ENCODE measurements around the gene MTHFD2. TPM values are rescaled to one million over a fixed set of nuclear protein-coding genes. Genes with fewer than 3 reads are reported as not detected.
"Not testable (repeated sequence)": the region's sequence is repeated elsewhere in the genome, so short reads cannot be mapped to it uniquely, and the experiment has no call there.

The MTHFD2 gene
- polyA plus RNA-seq, 5 donors: 13.1 to 17.7 (median 15.9) TPM

DNA sequence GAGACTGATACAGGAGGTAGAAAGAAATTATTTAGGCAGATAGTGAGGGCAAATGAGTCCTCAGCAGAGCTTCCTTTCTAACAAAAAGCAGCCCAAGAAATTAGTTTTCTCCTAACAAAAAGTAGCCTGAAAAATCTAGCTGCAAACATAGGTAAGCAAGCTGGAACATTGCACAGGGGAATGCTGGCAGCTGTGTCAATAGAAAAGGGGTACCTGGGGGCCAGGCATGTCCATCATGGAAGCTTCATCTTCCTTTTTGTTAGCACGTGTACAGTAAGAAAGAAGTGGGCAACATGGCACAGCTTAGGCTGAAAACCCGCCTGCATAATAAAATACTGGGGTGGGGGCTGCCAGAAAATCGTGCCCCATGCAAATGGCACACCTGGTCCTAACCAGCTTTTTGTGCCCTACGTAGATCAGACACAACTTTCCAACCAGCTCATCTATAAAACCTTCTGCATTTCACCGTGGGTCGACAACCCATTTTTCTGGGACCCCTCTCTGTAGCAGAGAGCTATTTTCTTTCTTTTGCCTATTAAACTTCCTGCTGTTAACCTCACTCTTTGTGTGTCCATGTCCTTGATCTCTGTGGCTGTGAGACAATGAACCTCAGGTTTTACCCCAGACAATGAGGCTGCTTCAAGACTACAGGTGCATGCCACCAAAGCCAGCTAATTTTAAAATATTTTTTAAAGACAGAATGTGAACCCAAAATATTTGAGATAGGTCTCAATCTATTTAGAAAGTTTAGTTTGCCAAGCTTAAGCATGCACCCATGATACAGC lies 6.6 kb upstream of the MTHFD2 start:
- DNase-seq: no peak

DNA sequence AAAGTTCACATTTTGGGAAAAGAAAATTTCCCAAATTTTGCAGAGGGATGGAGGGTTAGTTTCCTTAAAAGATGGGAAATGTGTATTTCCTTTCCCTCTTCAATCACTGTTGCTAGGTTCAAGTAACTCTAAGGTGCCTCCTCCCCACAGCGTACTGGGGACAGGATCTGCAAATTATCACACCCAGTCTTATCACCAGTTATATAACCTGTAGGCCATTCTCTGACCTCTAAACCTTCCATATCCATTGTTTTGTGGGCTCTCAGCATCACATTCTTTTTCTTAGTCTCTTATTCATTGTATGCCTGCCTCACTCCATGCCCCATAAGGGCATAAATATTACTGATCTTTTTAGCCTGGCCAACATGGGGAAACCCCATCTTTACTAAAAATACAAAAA lies 3.6 kb upstream of the MTHFD2 start:
- no peak for DNase-seq

DNA sequence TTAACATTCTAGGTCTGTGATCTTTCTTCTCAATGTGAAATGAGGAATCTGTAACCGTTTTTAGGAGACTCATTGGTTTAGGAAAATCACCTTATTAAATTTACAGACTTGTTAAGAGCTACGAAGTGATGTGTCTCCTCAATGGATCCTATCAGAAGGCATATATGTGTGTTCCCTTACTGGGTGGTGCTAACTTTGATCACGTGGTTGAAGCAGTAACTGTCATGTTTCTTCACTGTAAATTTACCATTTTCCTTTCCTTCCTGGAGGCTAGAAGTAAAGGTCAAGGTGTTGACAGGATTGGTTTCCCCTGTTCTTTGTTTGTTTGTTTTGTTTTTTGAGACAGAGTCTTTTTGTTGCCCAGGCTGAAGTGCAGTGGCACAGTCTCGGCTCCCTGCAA lies 1.4 kb upstream of the MTHFD2 start:
- no peak for DNase-seq

DNA sequence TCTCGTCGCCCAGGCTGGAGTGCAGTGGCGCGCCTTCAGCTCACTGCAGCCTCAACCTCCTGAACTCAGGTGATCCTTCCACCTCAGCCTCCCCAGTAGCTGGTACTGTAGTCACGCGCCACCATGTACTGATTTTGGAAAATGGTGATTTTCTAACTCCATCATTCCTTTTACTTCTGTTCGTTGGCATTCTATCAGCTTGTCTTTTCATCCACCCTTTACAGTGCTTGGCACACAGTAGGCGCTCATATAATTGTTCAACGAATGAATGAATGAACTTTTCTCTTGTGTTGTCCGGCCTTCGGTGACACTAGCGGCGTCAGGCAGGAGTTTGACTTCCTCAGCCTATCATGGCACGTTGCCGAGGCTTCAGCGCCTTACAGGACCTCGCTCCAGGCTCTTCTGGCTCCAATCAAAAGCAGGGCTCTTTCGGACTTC lies 373 bp upstream of the MTHFD2 start:
- no peak for DNase-seq

DNA sequence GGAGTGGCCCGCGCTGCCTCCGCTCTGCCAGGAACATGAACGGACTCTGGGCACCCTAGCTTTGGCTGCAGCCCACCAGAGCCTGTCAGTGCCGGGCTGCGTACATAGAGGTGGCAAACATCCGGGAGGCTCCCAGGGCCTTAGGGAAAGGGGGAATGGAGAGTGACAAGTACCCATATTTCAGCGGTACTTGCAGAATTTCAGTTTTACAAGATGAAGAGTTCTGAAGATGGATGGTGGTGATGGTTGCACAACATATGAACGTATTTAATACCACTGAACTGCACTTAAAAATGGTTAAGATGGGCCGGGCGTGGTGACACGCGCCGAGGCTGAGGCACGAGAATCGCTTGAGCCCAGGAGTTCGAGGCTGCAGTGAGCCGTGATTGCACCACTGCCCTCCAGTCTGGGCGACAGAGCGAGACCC lies 873 bp downstream of the MTHFD2 start:
- DNase-seq: no peak

DNA sequence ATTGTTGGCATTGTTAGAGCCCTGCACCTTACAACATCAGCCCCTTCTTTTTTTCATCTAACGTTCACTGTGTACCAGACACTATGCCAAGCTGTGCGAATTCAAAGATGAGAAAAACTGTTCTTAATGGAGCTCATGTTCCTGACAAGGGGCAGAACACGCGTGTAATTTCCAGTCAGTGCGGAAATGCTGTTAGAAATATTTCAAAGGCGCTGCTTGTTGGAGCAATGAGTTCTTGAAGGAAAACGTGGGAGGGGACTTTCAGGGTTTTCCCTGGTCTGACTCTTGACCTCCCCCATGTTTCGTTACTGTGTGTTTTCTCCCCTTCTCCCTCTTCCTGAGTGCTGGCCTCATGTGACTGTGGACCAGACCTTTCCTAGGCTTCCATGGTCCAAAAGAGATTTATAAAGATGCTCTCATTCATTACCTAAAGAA lies 1.5 kb downstream of the MTHFD2 start:
- DNase-seq: no peak

DNA sequence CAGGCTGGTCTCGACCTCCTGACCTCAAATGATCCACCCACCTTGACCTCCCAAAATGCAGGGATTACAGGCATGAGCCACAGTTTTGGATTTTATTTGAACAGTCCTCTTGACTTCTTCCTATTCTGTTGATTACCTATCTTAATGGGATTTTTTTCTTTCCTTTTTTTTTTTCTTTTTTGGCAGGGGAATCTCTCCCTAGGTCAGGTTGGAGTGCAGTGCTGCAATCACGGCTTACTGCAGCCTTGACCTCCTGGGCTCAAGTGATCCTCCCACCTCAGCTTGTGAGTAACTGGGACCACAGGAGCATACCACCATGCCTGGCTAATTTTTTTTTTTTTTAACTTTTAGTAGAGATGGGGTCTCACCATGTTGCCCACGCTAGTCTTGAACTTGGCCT lies 2.8 kb downstream of the MTHFD2 start:
- DNase-seq: no peak

DNA sequence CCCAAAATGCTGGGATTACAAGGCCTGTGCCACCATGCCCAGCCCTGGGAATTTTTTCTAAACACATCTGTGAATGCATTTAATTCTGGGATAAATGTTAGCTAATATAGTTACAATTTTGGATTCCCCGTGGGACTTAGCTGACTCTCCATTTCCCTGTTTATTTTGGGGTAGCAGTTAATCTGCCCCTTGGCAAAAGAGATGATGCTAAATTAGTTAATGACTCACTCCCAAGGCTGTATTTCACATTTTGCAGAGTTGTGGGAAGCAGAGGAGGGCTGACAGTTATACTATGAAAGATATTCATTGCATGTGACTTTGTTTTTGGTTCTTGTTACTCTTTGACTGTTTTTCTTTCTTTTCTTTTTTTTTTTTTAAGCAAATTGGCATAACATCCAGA lies 3.2 kb downstream of the MTHFD2 start:
- no peak for DNase-seq

DNA sequence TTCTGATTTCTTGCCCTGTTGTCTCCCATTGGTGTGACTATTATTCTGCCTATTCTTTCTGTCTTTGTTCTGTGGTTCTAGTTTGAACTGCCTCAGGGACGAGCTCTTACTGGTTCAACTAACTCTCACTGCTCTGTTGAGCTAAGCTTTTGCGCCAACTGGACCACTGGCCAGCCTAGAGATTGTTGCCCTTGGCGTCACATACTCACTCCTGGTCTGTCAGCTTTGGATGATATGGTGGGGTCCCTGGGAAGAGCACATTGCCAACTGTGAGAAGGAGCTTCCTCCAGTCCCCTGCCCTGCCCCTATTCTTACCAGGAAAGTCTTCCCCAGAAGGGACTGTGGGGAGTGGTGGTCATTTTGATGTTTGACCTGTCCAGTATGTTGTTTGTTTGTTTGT lies 6.0 kb downstream of the MTHFD2 start:
- no peak for DNase-seq

DNA sequence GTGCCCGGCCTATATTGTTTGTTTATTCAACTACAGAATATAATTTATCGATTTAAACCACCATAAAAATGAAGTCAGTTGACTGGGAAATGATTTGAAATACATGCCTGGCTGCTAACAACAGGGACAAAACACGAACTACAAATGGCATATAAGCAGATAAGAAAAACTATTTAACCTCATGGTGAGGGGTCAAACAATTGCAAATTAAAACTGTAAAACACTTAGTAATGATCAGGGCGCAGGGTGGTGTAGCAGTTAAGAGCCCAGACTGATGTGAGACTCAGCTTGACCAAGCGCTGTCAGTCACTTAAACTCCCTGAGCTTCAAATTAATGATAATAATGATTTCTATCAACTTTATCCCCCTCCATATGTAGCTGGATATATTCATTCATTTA lies 6.7 kb downstream of the MTHFD2 start:
- DNase-seq: no peak

DNA sequence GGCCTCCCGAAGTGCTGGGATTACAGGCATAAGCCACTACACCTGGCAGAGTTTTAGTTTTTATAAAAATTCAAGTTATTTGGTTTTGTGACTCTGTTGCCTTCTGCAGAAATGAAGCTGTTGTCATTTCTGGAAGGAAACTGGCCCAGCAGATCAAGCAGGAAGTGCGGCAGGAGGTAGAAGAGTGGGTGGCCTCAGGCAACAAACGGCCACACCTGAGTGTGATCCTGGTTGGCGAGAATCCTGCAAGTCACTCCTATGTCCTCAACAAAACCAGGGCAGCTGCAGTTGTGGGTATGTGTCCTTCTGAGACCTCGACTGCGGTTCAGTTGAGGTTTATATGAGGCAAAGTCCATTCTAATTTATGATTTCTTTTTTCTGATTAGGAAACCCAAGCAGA lies 7.2 kb downstream of the MTHFD2 start:
- no peak for DNase-seq

DNA sequence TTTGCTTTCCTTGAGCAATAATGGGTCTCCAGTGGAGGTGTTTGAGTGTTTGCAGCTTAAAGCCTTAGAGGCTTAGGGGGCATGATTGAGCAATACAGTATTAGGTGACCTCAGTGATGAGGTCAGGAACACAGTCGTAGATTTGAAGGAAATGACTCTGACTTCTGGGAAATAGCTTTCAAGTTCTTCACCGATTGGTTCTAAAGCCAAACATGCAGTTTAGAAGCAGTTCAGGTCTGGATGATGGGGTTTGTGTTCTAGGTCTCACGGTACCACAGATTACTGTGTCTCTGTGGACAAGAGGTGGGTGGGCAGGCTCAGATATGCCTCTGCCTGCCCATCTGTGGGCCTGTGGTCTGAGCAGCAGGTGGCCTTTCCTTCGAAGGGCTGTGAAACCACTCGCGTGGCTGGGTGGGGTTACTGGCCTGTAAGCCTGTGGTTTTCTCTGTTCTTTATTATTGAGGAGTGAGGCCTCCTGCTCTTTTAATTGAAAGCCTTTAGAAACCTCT lies 7.8 kb downstream of the MTHFD2 start:
- no peak for DNase-seq

DNA sequence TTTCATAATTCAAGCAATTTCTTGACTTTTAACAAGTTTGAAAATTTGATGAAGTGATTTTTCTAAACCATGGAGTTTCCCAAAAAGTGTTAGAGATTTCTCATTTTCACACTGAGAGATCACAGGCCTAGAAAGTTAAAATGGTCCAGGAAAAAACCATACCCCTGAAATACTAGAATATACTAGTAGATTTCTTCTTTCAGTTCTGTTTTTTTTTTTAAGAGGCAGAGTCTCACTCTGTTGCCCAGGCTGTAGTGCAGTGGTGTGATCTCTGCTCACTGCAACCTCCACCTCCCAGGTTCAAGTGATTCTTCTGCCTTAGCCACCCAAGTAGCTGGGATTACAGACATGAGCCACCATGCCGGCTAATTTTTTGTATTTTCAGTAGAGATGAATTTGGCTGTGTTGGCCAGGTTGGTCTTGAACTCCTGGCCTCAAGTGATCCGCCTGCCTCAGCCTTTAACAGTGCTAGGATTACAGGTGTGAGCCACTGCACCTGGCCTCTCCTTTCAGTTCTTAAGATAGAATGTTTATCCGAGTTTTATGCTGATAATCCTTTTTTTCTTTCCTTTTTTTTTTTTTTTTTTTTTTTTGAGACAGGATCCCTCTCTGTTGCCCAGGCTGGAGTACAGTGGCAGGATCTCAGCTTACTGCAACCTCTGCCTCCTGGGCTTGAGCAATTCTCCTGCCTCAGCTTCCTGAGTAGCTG lies 14.4 kb downstream of the MTHFD2 start:
- no peak for DNase-seq

DNA sequence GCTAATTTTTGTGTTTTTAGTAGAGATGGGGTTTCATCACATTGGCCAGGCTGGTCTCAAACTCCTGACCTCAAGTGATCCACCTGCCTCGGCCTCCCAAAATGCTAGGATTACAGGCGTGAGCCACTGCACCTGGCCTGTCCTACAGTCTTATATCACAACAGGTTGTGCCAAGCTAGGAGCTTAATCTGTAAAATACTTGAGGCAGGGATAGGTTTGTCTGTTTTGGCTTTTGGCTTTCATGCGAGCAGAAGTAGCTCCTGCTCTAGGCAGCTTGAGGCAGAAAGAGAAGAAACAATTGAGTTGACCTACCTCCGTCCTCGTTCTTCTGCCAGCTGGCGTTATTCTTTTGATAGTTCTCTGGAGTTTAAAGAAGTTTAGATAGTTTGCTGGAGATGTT lies 17.4 kb downstream of the MTHFD2 start:
- not testable (repeated sequence) for DNase-seq

DNA sequence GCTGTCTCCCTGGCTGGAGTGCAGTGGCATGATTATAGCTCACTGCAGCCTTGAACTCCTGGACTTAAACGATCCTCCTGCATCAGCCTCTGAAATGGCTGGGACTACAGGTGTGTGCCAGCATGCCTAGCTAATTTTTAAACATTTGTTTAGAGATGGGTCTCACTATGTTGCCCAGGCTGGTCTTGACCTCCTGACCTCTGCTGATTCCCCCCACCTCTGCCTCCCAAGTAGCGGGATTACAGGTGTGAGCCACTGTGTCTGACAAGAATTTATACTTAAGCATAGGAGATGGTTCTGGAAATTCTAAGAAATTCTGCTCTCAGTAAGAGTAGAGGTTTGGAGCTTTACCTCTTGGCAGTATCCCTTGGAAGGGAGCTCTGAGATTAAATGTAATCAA lies 18.2 kb downstream of the MTHFD2 start:
- no peak for DNase-seq

DNA sequence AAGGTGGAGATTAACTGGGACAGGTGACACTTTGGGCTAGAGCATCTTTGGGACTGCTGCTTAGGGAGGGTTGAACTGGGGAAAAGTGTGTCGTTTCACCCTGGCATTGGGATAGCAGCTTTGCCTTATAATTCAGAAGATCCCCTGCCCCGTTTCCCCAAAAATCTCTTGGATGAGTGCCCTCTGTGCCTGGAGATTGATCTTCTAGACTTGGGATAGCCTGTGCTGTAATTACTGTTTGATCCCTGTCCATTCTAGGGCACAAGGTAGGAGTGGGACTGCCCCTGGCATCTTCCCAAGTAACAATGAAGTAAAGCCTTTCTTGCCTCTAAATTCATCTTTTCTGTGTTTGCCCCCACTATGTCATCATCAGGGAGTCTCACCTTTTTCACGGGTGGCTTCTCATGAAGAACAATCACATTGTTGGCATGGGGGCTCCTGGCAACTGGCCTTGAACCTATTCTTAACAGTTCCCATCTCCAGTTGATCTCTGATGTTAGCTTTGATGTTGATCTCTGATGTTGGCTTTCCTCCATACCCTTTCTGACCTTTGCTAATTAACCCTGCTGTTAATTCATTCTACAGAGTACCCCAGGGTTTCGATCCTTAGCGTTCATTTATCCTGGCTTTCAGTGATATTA lies 21.6 kb downstream of the MTHFD2 start:
- no peak for DNase-seq

DNA sequence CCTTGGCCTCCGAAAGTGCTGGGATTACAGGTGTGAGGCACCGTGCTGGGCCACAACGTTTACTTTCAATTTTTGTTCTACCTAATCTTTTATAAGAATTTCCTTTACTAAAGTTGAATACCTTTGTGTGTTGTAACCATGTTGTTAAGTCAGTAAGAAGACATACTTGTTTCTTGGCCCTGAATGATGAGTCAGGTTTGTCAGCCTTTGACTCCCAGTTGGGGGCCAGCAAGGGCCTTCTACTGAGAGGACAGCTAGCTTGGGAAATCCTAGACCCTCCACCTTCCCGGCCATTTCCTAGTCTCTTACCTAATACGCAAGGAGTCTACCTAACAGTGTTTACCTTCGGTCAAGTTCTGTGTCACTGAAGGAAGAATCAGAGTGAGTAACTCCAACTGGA lies 22.7 kb downstream of the MTHFD2 start:
- no peak for DNase-seq

DNA sequence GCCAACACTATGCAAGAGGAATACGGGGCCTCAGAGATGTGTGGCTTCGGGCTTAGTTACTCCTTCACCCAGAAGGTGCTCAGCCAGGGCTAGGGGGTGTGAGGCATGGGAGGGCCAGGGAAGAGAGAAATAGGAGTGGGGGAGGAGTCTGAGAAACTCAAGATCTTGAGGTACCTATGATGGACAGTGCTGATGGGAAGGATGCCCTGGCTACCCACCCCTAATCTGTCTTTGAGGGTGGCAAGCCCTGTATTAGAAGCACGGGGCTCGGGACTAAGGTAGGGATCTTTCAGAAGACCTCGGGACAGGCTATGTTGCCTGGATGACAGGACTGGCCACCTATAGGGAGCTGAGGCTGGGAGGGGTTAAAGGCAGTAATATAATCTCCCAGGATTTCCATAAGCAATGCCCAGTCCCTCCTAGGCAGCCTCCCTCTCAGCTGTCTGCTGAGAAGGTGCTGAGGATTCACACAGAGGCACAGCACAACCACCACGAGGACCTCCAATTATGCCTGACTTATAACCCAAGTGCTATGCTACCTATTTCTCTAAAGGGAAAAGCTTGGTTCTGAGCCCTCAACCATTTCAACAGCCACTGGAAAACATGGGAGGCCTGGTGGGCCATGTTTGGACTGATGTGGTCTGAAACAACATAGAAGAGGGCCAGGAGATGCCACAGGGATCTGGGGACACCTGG lies 23.3 kb downstream of the MTHFD2 start:
- DNase-seq: no peak

DNA sequence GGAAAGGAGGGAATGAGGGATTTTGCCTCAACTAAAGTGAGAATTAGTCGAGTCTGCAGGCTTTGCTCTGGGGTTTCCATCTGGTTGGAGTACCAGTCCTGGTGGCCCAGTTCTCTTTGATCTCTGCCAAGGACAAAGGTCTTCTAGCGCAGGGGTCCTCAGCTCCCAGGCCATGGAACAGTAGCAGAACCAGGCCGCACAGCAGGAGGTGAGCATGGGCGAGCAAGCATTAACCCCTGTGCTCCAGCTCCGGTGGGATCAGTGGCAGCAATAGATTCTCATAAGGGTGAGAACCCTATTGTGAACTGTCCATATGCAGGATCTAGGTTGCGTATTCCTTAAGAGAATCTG lies 23.9 kb downstream of the MTHFD2 start:
- no peak for DNase-seq

DNA sequence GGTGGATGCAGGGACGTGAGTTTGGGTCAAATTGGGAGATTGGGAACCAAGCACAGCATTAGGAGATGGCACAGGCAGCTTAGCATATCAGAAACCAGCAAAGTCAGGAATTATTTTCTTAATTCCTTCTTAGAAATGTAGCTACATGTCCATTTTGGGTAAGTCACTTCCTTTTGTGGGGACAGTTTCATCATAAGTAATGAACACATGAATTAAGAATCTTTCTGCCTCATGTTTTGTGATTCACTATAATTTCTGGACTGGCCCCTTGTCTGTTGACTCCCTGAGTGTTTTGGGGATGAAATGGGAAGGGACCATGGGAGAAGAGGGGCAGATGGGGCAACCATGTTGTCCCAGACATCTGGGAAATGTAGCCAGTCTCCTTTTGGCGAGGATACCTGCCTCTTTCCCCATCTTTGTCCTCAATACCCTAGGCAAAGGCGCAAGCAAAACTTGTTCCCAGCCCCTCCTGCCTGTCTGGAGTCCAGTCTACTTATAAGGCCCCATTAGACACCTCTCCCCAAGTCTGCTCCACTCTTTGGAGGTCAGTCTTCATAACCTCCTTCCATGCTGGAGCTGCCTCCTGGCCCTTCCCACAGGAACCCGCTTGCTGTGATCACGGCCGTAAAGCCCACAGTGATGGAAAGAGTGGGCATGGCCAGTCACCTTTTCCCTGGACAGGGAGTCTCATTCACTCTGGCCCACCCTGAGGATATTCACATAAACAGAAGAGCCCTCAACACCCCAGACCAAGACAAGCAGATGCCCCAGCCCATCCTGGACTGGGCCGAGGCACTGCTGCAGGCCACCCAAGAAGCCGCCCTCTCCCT lies 25.7 kb downstream of the MTHFD2 start:
- DNase-seq: no peak
